Upper lobe of right lung (tissue), 1 donor: ENCODE measurements around the gene RAB8A. TPM values are rescaled to one million over a fixed set of nuclear protein-coding genes. Genes with fewer than 3 reads are reported as not detected.

Source experiments
- ATAC-seq: fragments of 200-7000 bp; cut with Tn5 transposase; one replicate; pipeline ENCODE4 v1.9.1; 2020; ENCODE audit warnings: mild to moderate bottlenecking, moderate library complexity
- DNase-seq: peaks from one replicate; pipeline ENCODE4 v3.0.0-alpha.2; 2020
- H3K27ac ChIP-seq: fragments of 200-600 bp; one replicate; pipeline ENCODE4 v1.8.0; 2022
- H3K27me3 ChIP-seq: fragments of 200-600 bp; one replicate; pipeline ENCODE4 v1.8.0; 2022; ENCODE audit warnings: mild to moderate bottlenecking
- H3K36me3 ChIP-seq: fragments of 200-600 bp; one replicate; pipeline ENCODE4 v1.8.0; 2022
- H3K4me1 ChIP-seq: fragments of 200-600 bp; one replicate; pipeline ENCODE4 v1.8.0; 2022
- H3K4me3 ChIP-seq: fragments of 200-600 bp; one replicate; pipeline ENCODE4 v1.8.0; 2022; ENCODE audit warnings: mild to moderate bottlenecking
- H3K9me3 ChIP-seq: fragments of 200-600 bp; one replicate; pipeline ENCODE4 v1.8.0; 2022
- CTCF ChIP-seq: fragments of 200-600 bp; IDR thresholded peaks from one replicate; pipeline ENCODE4 v1.8.0; 2022; ENCODE audit warnings: antibody characterized with exemption
- intact Hi-C: fragments of 100-400 bp; cut with DNase I; formaldehyde crosslinking; loops from one replicate; pipeline ENCODE4 v1.11.0; 2022
- total RNA-seq: library from RNA; stranded (reverse); fragmentation: NEBNext Ultra II Directional; extraction: Animal tissue kit (Norgen Biotek cat#: 25700); gene quantifications from one replicate; pipeline ENCODE4 v1.2.1, GENCODE V29; 2021
- donor health status: DM: no; HTN: yes; CAD: no; lungs with severe emphysema.

RAB8A gene
- total RNA-seq, 1 donor from 2014 or later: 101 TPM

DNA sequence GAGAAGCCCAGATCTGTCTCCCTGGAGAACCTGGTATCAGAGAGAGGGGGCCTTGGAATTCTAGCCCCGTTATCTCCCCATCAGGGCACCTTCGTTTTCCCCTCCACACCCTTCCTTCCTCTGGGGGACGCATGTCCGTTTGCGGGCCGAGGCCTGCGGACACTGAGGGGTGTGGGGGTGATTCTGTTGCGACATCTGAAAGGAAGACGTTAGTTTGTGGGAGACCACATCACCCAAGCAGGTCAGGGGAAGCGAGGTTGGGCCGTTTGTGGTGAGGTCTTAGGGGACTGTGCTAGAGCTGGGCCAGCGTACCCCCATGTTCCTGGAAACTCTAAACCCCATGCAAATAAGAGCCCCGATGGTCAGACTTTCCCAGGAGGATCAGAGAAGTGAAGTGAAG lies 28.1 kb downstream of the RAB8A start:
- peaks cover 5% of the 10 kb centered on the region for H3K4me1 ChIP-seq
- ATAC-seq: no peak
- H3K4me3 ChIP-seq: no peak overlapping the region
- DNase-seq: no peak
- no peaks in the 10 kb centered on the region for H3K36me3 ChIP-seq
- TF ChIP-seq CTCF: no peak
- H3K9me3 ChIP-seq: no peaks in the 10 kb centered on the region
- no peak overlapping the region for H3K27ac ChIP-seq
- intact Hi-C loops: no loop called here
- H3K27me3 ChIP-seq: no peaks in the 10 kb centered on the region

DNA sequence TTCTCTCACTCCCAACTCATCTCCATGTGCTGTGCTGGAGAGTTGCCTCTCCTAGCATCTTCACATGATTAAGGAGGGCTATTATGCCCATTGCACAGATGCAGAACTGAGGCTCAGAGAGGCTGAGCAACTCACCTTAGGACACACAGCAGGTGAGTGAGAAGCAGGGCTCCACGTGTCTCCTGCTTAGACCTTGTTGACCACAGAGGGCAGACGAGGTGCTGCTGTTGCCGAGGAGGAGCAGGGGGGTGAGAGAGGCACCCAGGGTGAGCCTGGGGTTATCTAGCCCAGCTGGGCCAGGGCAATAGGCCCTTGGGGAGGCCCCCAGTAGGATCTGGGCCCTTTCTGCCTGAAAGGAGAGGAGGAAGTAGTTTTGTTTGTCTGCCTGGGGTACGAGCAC lies 29.4 kb downstream of the RAB8A start:
- intact Hi-C loops: no loop called here
- Histone ChIP-seq H3K4me3 (no peak overlapping the region), H3K27me3 (no peaks in the 10 kb centered on the region), H3K4me1 (peaks cover 5% of the 10 kb centered on the region), H3K9me3 (no peaks in the 10 kb centered on the region), H3K27ac (no peak overlapping the region), H3K36me3 (no peaks in the 10 kb centered on the region)
- no peak for TF ChIP-seq CTCF
- DNase-seq (no peak), ATAC-seq (peak; percentile 14)

GRCh38 chr19:16142032-16142580 lies 30.4 kb downstream of the RAB8A start:
- Histone ChIP-seq H3K9me3 (no peaks in the 10 kb centered on the region), H3K36me3 (no peaks in the 10 kb centered on the region), H3K27me3 (no peaks in the 10 kb centered on the region), H3K4me3 (no peak overlapping the region), H3K27ac (no peak overlapping the region), H3K4me1 (peaks cover 5% of the 10 kb centered on the region)
- intact Hi-C loops: no loop called here
- DNase-seq (no peak), ATAC-seq (no peak)
- no peak for TF ChIP-seq CTCF

GRCh38 chr19:16143399-16144215 lies 31.9 kb downstream of the RAB8A start, which contains the start of gene HSH2D:
Gene HSH2D (plus strand): TSS chr19:16143685. CDS start chr19:16148751, 5,066 bp downstream.
- intact Hi-C loops: no loop called here
- Histone ChIP-seq H3K27me3 (no peaks in the 10 kb centered on the region), H3K4me3 (peak within 1 kb of the TSS; percentile 42), H3K4me1 (peaks cover 5% of the 10 kb centered on the region), H3K27ac (peak within 1 kb of the TSS; percentile 56), H3K9me3 (no peaks in the 10 kb centered on the region), H3K36me3 (no peaks in the 10 kb centered on the region)
- TF ChIP-seq CTCF: no peak
- DNase-seq (peak; percentile 90), ATAC-seq (peak; percentile 96)

GRCh38 chr19:16144216-16144581 lies 32.5 kb downstream of the RAB8A start:
- intact Hi-C loops: no loop called here
- H3K27ac ChIP-seq: no peak overlapping the region
- no peaks in the 10 kb centered on the region for H3K27me3 ChIP-seq
- DNase-seq: no peak
- no peaks in the 10 kb centered on the region for H3K9me3 ChIP-seq
- peak overlapping the region; percentile 42 for H3K4me3 ChIP-seq
- peak; percentile 6 for ATAC-seq
- no peak for TF ChIP-seq CTCF
- H3K36me3 ChIP-seq: no peaks in the 10 kb centered on the region
- peaks cover 5% of the 10 kb centered on the region for H3K4me1 ChIP-seq
